Epithelial cell of esophagus (primary cell): Measurements from ENCODE around the gene PGAP6.
"Not testable (repeated sequence)": the region's sequence is repeated elsewhere in the genome, so short reads cannot be mapped to it uniquely, and the experiment has no call there.

ENCODE experiments used
- DNase-seq: peaks from one replicate; pipeline ENCODE4 v3.0.0; 2010; ENCODE audit warnings: low read depth
- H3K4me3 ChIP-seq: 2 replicates; pipeline ENCODE4 v1.5.1; 2011; ENCODE audit warnings: mild to moderate bottlenecking, low read length, control low read depth
- TF ChIP-seq, protein P1 (sequence below): IDR thresholded peaks from 2 replicates; pipeline ENCODE4 v1.5.1; 2011; ENCODE audit warnings: low read depth, mild to moderate bottlenecking, low read length, control low read depth, inconsistent platforms; ENCODE audit not compliant: insufficient read depth; ENCODE audit errors: missing control alignments

The PGAP6 gene

GRCh38 chr16:354291-354881 lies 27.4 kb downstream of the PGAP6 start:
- peak; percentile 97 for DNase-seq
- H3K4me3 ChIP-seq = no peak overlapping the region
- TF ChIP-seq, protein P1, sequence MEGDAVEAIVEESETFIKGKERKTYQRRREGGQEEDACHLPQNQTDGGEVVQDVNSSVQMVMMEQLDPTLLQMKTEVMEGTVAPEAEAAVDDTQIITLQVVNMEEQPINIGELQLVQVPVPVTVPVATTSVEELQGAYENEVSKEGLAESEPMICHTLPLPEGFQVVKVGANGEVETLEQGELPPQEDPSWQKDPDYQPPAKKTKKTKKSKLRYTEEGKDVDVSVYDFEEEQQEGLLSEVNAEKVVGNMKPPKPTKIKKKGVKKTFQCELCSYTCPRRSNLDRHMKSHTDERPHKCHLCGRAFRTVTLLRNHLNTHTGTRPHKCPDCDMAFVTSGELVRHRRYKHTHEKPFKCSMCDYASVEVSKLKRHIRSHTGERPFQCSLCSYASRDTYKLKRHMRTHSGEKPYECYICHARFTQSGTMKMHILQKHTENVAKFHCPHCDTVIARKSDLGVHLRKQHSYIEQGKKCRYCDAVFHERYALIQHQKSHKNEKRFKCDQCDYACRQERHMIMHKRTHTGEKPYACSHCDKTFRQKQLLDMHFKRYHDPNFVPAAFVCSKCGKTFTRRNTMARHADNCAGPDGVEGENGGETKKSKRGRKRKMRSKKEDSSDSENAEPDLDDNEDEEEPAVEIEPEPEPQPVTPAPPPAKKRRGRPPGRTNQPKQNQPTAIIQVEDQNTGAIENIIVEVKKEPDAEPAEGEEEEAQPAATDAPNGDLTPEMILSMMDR = no peak

DNA sequence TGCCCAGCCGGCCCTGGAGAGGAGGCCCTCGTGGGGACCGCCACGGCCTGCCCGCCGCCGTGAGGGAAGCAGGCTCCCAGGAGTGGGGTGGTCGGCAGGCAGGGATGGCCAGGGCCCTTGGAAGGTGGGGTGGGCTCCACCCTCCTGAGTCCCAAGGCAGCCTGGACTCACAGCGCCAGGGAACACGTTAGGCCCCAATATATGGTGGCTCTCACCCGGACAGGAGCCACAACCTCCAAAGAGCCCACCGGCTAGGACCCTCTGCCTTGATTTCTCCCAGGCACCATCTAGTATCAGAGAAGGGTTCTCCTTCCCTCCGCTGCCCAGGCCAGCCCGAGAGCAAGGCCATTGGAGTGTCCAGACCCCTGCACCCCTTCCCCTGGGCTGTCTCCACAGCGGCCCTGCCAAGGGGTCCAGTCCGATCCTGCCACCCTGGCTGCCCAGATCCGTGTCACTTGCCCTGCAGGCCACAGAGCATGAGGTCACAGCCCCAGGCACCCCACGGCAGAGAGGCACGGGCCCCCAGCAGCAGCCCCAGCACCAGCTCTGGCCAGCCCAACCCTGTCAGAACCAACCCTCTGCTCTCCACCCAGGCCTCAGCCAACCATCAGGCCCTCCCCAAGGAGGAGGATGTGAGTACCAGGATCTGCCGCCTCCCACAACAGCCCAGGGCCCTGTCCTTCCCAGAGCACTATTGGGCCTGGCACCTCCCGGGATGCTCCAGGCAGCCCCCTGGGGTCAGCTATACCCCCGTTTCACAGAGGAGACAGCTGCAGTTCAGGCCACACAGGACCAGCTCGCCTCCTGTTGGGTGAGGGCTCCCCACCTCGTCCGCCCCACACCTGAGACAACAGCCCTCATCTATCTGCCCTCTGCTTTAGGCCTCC lies 28.1 kb downstream of the PGAP6 start:
- peak; percentile 34 for DNase-seq
- TF ChIP-seq, protein P1 = no peak
- H3K4me3 ChIP-seq = peak overlapping the region; percentile 43

GRCh38 chr16:352547-353403 lies 29.0 kb downstream of the PGAP6 start, which contains the start of gene AXIN1:
TSS of gene AXIN1 (minus strand) at chr16:352723. CDS start at chr16:347025, 5,698 bp downstream.
- peak within 1 kb of the TSS; percentile 65 for H3K4me3 ChIP-seq
- TF ChIP-seq, protein P1 = peak; percentile 22
- DNase-seq = peak; percentile 99

DNA sequence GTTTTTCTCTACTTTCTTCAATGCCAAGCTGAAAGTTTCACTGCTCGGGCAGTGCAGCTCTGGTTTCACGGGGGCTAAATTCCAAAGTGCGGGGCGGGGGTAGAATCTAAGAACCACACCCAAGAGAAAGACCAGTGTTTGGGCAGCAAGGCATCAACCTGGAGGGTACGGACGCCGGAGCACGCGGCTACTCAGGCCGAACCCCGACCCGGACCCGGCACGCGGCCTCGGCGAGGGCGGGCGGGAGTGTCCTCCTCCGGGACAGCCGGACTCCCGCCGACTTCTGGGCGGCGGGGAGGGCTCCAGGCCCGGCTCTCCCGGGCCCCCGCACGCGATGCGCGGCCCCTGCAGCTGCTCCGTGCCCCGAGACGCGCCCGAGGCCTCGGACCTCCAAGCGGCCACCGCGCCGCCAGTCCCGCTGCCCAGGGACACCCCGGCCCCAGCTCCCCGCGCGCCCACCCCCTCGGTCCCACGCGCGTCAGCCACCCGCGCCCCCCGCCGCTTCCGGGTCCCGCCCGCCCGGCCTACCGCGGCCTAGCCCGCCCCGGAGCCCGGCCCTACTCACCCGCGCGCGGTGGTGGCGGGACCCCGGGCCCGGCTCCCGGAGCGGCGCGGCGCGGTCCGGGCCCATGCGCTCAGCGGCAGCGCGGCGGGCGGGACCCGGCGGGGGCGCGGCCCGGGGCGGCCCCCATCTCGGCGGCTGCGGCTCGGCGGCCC lies 29.8 kb downstream of the PGAP6 start:
- peak overlapping the region; percentile 65 for H3K4me3 ChIP-seq
- peak; percentile 23 for DNase-seq
- TF ChIP-seq, protein P1 = no peak

DNA sequence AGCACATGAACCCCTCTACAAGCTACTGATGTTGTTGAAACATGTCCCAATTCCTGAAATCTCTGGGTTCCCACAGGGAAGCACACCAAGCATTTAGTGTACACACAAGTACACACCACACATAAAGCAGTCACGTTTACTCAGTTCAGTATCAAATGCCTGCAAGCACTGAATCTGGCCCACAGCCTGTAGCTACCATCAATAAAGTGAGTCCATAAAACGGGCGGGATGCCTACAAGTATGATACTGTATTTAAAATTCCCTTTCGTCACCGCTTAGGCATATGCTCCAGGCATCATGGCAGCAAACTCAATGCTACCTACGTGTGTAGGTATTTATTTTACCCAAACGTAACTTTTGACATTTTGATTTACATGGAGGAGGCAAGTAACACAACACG lies 31.6 kb downstream of the PGAP6 start:
- H3K4me3 ChIP-seq = no peak overlapping the region
- TF ChIP-seq, protein P1 = no peak
- no peak for DNase-seq

DNA sequence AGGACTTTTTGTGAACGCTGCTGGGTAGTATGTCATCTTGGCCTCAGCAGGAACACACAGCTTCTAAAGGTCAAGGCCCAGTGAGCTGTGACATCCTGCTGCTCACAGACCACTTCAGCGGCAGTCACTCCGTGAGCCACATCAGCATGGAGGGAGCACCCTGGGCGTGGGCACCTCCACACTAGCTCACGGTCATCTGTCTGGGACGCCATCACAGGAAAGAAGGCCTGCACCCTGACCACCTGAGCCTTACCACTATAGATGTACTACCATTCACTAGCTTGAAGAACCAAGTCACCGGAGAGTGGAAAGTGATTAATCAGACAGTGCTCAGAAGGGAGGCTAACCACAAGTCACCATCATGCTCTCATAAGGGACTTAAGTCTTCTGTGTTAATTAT lies 32.6 kb downstream of the PGAP6 start:
- DNase-seq = no peak
- TF ChIP-seq, protein P1 = no peak

GRCh38 chr16:348495-348894 lies 33.3 kb downstream of the PGAP6 start:
- H3K4me3 ChIP-seq = not testable (repeated sequence)

More for the DNA sequence above, 32.6 kb downstream of the PGAP6 start:
- no peak overlapping the region for H3K4me3 ChIP-seq

More at GRCh38 chr16:348495-348894, 33.3 kb downstream of the PGAP6 start:
- DNase-seq = not testable (repeated sequence)
